Glutamatergic neuron (in vitro differentiated cells): ENCODE results near the gene WASF2. TPM values are rescaled to one million over a fixed set of nuclear protein-coding genes. Genes with fewer than 3 reads are reported as not detected.
A peak's percentile ranks its signal among the peaks of the same experiment; 100 is the strongest.

Source experiments
- DNase-seq: peaks from one replicate; pipeline ENCODE4 v3.0.0; 2022
- H3K27ac Mint-ChIP-seq: one replicate; pipeline ENCODE4 v1.8.0; 2020; ENCODE audit warnings: mild to moderate bottlenecking, mixed read lengths, inconsistent platforms; ENCODE audit not compliant: unreplicated experiment
- H3K27me3 Mint-ChIP-seq: one replicate; pipeline ENCODE4 v1.8.0; 2020; ENCODE audit warnings: mild to moderate bottlenecking, moderate library complexity, mixed read lengths, inconsistent platforms; ENCODE audit not compliant: unreplicated experiment
- H3K36me3 Mint-ChIP-seq: one replicate; pipeline ENCODE4 v1.8.0; 2020; ENCODE audit warnings: mild to moderate bottlenecking, mixed read lengths, inconsistent platforms; ENCODE audit not compliant: unreplicated experiment
- H3K4me1 Mint-ChIP-seq: one replicate; pipeline ENCODE4 v1.8.0; 2020; ENCODE audit warnings: mild to moderate bottlenecking, low read depth, mixed read lengths, inconsistent platforms; ENCODE audit not compliant: unreplicated experiment
- H3K4me3 Mint-ChIP-seq: one replicate; pipeline ENCODE4 v1.8.0; 2020; ENCODE audit warnings: mild to moderate bottlenecking, mixed read lengths, inconsistent platforms; ENCODE audit not compliant: unreplicated experiment
- H3K9me3 Mint-ChIP-seq: one replicate; pipeline ENCODE4 v1.8.0; 2020; ENCODE audit warnings: mild to moderate bottlenecking, moderate library complexity, mixed read lengths, inconsistent platforms; ENCODE audit not compliant: unreplicated experiment
- CTCF ChIP-seq: fragments of 200-600 bp; sonication (generic); IDR thresholded peaks from one replicate; pipeline ENCODE4 v1.5.0; 2021; ENCODE audit not compliant: partially characterized antibody, unreplicated experiment
- total RNA-seq: library from RNA; stranded (reverse); fragmentation: NEBNext Ultra II Directional; extraction: Animal tissue kit (Norgen Biotek cat#: 25700); gene quantifications from one replicate; pipeline ENCODE4 v1.2.1, GENCODE V29; 2021; ENCODE audit not compliant: unreplicated experiment

WASF2 gene
- total RNA-seq, 1 donor from 2014 or later, result 47.0 TPM

- no peak for TF ChIP-seq CTCF
- Mint-ChIP-seq H3K27me3 (peaks cover 10% of the 10 kb centered on the region), H3K4me1 (peaks cover 15% of the 10 kb centered on the region), H3K27ac (no peak overlapping the region), H3K36me3 (no peaks in the 10 kb centered on the region), H3K9me3 (no peaks in the 10 kb centered on the region), H3K4me3 (no peak overlapping the region)
- DNase-seq, result no peak
These were observed 96.2 kb downstream of the WASF2 start for GRCh38 chr1:27393641-27394281.

DNA sequence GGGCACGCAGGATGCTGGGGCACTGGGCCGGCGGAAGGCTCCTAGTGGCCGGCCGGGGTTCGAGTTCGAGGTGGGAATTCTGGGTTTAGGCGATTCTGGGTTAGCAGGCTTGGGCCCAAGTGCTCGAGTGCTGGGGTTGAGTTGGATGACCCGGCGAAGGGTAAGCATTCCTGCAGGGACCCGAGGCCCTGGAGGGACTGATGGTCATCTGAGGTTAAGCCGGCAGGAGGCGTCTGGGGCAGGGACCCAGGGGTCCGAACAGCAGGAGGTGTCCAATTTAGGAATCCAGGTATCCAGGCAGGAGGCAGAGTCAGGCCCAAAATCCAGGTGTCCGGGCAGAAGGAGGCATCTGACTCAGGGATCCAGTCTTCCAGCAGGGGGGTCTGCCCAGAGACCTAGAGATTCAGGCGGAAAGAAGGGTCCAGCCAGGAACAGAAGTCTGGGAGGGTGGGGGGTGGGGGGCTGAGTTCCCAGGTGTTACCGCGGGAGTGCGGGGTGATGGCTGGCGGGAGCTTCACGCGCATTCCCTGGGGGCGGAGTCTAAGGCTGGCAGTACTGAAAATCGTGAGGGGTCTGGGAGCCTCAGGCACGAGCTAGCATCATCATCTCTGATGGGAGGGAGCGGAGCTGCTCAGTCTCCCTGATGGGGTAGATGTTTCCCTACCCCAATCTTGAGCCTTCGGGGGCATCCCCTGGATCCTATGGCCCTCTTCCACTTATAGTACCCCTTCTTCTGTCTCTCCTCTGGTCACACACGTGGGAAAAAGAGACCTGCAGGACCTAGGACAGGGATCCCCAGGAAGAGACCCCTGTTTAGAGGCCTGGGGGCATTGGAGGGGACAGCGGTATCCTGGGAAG is 97.0 kb downstream of the WASF2 start:
- Mint-ChIP-seq H3K36me3 (no peaks in the 10 kb centered on the region), H3K9me3 (no peaks in the 10 kb centered on the region), H3K4me3 (peak overlapping the region; percentile 82), H3K4me1 (peaks cover 14% of the 10 kb centered on the region), H3K27me3 (peaks cover 10% of the 10 kb centered on the region), H3K27ac (no peak overlapping the region)
- peak; percentile 35 for DNase-seq
- no peak for TF ChIP-seq CTCF

GRCh38 chr1:27392096-27392777 is 97.7 kb downstream of the WASF2 start, which contains the start of gene GPR3:
TSS of gene GPR3 (plus strand) at chr1:27392622. CDS start at chr1:27393799, 1,177 bp downstream.
- H3K27me3 Mint-ChIP-seq, result peaks cover 10% of the 10 kb centered on the region
- H3K4me3 Mint-ChIP-seq, result peak within 1 kb of the TSS; percentile 85
- H3K9me3 Mint-ChIP-seq, result no peaks in the 10 kb centered on the region
- H3K36me3 Mint-ChIP-seq, result no peaks in the 10 kb centered on the region
- peaks cover 13% of the 10 kb centered on the region for H3K4me1 Mint-ChIP-seq
- peak; percentile 36 for TF ChIP-seq CTCF
- DNase-seq, result peak; percentile 95
- H3K27ac Mint-ChIP-seq, result peak within 1 kb of the TSS; percentile 79

GRCh38 chr1:27391511-27392095 is 98.4 kb downstream of the WASF2 start:
- Mint-ChIP-seq H3K27me3 (peaks cover 12% of the 10 kb centered on the region), H3K36me3 (no peaks in the 10 kb centered on the region), H3K4me3 (peak overlapping the region; percentile 85), H3K9me3 (no peaks in the 10 kb centered on the region), H3K4me1 (peaks cover 13% of the 10 kb centered on the region), H3K27ac (peak overlapping the region; percentile 33)
- no peak for DNase-seq
- TF ChIP-seq CTCF, result no peak
